ENCODE results near the gene CNTNAP5.

Gene CNTNAP5

GRCh38 chr2:124121760-124122275 lies 96.7 kb downstream of the CNTNAP5 start:
- H3K9me3 ChIP-seq (ENCODE audit: insufficient read depth, low read depth, low read length) = no peaks in the 10 kb centered on the region
- no peaks in the 10 kb centered on the region for H3K9me2 ChIP-seq (replicated peaks; ENCODE audit: low read depth, low read length)
- TF ChIP-seq CTCF (conservative IDR thresholded peaks at IDR 0.05; ENCODE audit: low read length) = no peak
- no peak for TF ChIP-seq EZH2phosphoT487 (IDR thresholded peaks at IDR 0.05; ENCODE audit: borderline replicate concordance)
- H3K9ac ChIP-seq (ENCODE audit: low read depth, low read length, poor library complexity, severe bottlenecking) = no peak overlapping the region
- H3K4me2 ChIP-seq (ENCODE audit: low read depth, low read length, poor library complexity, severe bottlenecking) = no peak overlapping the region
- H2AFZ ChIP-seq (ENCODE audit: low read length) = no peak overlapping the region
- no peaks in the 10 kb centered on the region for H3K4me1 ChIP-seq (ENCODE audit: insufficient read depth, low read length, poor library complexity, severe bottlenecking)
- H4K20me1 ChIP-seq (ENCODE audit: insufficient read depth, low read length, poor library complexity, severe bottlenecking) = no peaks in the 10 kb centered on the region
- H3K79me2 ChIP-seq (ENCODE audit: insufficient read depth, low read length) = no peaks in the 10 kb centered on the region
- H3K36me3 ChIP-seq (ENCODE audit: insufficient read depth, low read length) = no peaks in the 10 kb centered on the region
- H3K27me3 ChIP-seq (ENCODE audit: insufficient read depth, low read length, poor library complexity, severe bottlenecking) = no peaks in the 10 kb centered on the region
- H3F3A ChIP-seq (ENCODE audit: low read depth) = no peaks in the 10 kb centered on the region
- H3K4me3 ChIP-seq (ENCODE audit: low read length, poor library complexity, severe bottlenecking) = no peak overlapping the region

GRCh38 chr2:124122340-124122739 lies 97.3 kb downstream of the CNTNAP5 start:
- H3K4me1 ChIP-seq (ENCODE audit: insufficient read depth, low read length, poor library complexity, severe bottlenecking) = no peaks in the 10 kb centered on the region
- TF ChIP-seq EZH2phosphoT487 (IDR thresholded peaks at IDR 0.05; ENCODE audit: borderline replicate concordance) = no peak
- TF ChIP-seq CTCF (conservative IDR thresholded peaks at IDR 0.05; ENCODE audit: low read length) = no peak

GRCh38 chr2:124131276-124131675 lies 106.2 kb downstream of the CNTNAP5 start:
- Histone ChIP-seq H3K9me3 (ENCODE audit: insufficient read depth, low read depth, low read length) (no peaks in the 10 kb centered on the region), H2AFZ (ENCODE audit: low read length) (no peak overlapping the region), H3K4me3 (ENCODE audit: low read length, poor library complexity, severe bottlenecking) (no peak overlapping the region), H3K79me2 (ENCODE audit: insufficient read depth, low read length) (no peaks in the 10 kb centered on the region), H3F3A (ENCODE audit: low read depth) (no peaks in the 10 kb centered on the region), H4K20me1 (ENCODE audit: insufficient read depth, low read length, poor library complexity, severe bottlenecking) (no peaks in the 10 kb centered on the region), H3K9me2 (replicated peaks; ENCODE audit: low read depth, low read length) (no peaks in the 10 kb centered on the region), H3K27me3 (ENCODE audit: insufficient read depth, low read length, poor library complexity, severe bottlenecking) (no peaks in the 10 kb centered on the region), H3K4me1 (ENCODE audit: insufficient read depth, low read length, poor library complexity, severe bottlenecking) (no peaks in the 10 kb centered on the region), H3K36me3 (ENCODE audit: insufficient read depth, low read length) (no peaks in the 10 kb centered on the region), H3K4me2 (ENCODE audit: low read depth, low read length, poor library complexity, severe bottlenecking) (no peak overlapping the region), H3K9ac (ENCODE audit: low read depth, low read length, poor library complexity, severe bottlenecking) (no peak overlapping the region)
- TF ChIP-seq EZH2phosphoT487 (IDR thresholded peaks at IDR 0.05; ENCODE audit: borderline replicate concordance) (no peak), CTCF (conservative IDR thresholded peaks at IDR 0.05; ENCODE audit: low read length) (no peak)

More at GRCh38 chr2:124122340-124122739, 97.3 kb downstream of the CNTNAP5 start:
- Histone ChIP-seq H3K9me2 (replicated peaks; ENCODE audit: low read depth, low read length) (no peaks in the 10 kb centered on the region), H4K20me1 (ENCODE audit: insufficient read depth, low read length, poor library complexity, severe bottlenecking) (no peaks in the 10 kb centered on the region), H3K36me3 (ENCODE audit: insufficient read depth, low read length) (no peaks in the 10 kb centered on the region), H3F3A (ENCODE audit: low read depth) (no peaks in the 10 kb centered on the region), H3K9me3 (ENCODE audit: insufficient read depth, low read depth, low read length) (no peaks in the 10 kb centered on the region), H3K4me2 (ENCODE audit: low read depth, low read length, poor library complexity, severe bottlenecking) (no peak overlapping the region), H3K79me2 (ENCODE audit: insufficient read depth, low read length) (no peaks in the 10 kb centered on the region), H3K27me3 (ENCODE audit: insufficient read depth, low read length, poor library complexity, severe bottlenecking) (no peaks in the 10 kb centered on the region), H3K4me3 (ENCODE audit: low read length, poor library complexity, severe bottlenecking) (no peak overlapping the region), H2AFZ (ENCODE audit: low read length) (no peak overlapping the region), H3K9ac (ENCODE audit: low read depth, low read length, poor library complexity, severe bottlenecking) (no peak overlapping the region)
